Stimulated activated CD4-positive, alpha-beta T cell treated with anti-CD3 and anti-CD28 coated beads, TNF-alpha, amount 100 ng/mL, for 48 hours (primary cell): ENCODE data around the gene RAPGEF6.

Experiments used
- DNase-seq, 3 donors: peaks; one replicate each; pipeline ENCODE4 v3.0.0-alpha.2; 2020; ENCODE audit warnings: low read depth in 3 of 3

Gene RAPGEF6

DNA sequence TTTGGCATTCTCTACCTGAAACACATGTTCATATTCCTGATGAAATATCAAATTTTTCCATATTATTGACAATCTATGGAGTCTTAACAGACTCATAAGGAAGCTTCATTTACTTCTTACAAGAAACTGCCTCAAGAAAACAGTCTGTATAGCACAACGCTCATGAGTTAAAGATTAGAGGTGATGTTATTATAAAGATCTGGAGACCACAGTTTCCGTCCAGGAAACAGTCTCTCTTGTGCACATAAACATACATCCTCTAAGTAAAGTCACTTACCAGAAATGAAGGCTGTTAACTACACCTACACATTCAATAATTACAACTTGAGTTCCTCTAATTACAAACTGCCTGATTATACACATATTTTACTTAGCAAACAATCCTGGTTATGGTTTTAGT, 86.9 kb downstream of the RAPGEF6 start:
- DNase-seq = no peak

DNA sequence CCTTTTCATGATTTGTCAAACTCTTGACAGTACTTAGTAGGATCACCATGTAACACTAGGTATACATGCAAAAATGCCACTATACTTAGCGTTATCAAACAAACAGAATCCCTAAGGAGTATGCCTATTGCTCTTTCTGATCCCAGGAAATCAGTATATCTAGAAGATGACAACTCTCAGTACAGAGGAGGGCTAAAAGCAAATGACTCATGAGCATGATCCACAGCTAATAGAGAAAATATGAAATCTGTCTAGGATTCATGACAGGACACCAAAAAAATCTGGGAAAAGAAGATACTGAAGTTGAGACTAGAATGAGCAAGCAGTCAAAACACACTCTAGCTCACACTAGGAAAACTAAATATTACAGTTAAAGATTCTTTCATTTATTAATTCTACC, 89.2 kb downstream of the RAPGEF6 start:
- no peak for DNase-seq

DNA sequence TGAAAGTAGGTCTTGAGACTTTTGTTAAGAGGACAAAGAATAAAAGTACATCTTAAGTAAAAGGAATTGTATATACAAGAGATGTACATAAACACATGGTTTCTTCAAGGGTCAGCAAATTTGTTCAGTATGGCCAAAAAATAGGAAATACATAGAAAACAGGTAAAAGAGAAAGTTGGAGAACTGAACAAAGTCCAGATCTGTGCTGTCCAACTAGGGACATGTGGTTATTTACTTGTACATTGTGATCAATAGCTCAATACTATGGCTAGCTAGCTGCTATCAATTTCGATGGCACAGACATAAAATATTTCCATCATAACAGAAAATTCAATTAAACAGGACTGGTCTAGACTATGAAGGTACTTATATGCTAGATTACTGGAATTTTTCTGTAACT, 92.3 kb downstream of the RAPGEF6 start:
- DNase-seq = no peak

DNA sequence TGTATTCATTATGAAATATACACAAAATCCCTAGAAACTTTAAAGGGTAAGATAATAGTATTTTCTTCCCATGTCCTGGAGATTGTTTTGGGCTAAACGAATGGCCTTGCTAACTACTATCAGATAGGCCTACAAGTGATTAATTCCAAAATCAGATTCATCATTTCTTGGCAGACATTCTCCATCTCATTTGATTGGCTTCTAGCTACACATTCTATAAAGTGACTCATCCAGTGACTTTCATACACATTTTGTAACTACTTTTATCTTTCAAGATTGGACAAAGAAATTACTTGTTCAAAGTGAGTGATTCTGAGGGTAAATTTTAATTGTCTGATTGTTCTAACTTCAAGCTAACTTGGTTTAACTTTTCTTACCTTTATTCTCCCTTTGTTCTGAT, 93.3 kb downstream of the RAPGEF6 start:
- no peak for DNase-seq

DNA sequence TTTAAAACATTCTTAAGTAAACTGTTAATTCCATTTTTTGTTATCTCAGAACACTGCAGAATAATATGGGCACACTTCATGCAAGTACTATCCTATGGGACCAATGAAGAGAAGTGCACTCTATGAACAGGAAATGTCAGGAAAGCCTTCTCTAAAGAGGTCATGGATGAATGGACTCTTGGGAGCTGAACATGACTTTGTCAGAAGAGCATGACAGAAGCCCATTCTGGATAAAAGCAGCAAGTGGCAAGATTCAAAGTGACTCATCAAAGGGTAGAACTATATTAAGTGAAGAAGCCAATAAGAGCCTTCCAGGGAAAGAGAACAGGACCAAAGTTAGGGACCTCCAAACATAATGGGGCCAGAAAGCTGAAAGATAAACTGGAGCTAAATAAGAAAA, 94.0 kb downstream of the RAPGEF6 start:
- DNase-seq = no peak

DNA sequence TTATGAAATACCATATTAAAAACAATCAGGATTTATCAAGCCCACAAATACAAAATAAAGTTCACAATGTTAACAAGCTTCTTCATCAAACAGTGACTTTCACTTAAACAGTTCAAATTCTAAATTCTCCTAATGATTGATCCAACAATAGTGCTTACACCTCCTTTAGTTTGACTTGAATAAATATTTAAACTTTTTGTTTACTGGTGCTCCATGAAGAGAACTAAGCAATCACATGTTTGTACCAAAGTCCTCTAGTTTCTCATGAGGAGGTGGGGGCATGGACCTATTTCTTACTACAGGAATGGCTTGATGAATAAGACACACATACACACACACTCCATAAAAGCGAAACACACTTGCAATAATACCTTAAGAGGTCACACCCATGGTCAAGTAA, 95.8 kb downstream of the RAPGEF6 start:
- DNase-seq = no peak

DNA sequence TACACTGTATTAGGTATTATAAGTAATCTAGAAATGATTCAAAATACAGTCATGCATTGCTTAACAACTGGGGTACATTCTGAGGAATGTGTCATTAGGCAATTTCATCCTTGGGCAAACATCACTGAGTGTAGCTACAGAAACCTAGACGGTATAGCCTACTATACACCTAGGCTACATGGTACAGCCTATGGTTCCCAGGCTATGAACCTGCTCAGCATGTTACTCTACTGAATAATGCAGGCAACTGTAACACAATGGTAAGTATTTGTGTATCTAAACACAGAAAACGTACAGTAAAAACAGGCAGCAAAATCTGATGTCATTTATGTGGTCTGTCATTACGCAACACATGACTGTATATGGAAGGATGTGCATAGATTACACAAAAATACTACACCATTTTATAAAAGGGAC, 96.8 kb downstream of the RAPGEF6 start:
- DNase-seq = no peak

DNA sequence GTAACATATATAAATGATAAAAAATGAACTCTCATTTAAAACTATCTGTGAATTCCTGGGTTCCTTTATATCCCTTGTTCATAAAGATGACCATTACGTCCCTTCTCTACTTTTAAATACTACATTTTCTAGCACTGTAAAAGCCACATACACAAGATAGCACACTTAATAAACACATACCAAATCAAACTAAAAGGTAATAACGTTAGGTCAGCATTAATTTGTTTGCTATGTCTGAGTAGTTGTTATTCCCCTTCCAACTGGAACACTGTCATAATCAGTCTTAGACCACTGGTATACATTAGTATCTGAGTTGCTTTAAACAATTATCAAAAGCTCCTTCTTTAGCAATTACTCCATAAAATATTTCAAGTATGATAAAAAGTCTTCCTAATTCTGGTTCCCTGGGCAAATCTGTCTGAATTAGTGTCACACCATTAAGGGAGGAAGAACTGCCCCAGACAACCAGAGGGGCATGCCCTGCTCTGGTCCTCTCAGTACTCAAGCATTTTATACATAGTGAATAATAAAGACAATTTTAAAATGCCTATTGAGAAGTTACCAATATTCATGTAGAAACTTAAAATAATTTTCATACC, 98.1 kb downstream of the RAPGEF6 start:
- DNase-seq = no peak

DNA sequence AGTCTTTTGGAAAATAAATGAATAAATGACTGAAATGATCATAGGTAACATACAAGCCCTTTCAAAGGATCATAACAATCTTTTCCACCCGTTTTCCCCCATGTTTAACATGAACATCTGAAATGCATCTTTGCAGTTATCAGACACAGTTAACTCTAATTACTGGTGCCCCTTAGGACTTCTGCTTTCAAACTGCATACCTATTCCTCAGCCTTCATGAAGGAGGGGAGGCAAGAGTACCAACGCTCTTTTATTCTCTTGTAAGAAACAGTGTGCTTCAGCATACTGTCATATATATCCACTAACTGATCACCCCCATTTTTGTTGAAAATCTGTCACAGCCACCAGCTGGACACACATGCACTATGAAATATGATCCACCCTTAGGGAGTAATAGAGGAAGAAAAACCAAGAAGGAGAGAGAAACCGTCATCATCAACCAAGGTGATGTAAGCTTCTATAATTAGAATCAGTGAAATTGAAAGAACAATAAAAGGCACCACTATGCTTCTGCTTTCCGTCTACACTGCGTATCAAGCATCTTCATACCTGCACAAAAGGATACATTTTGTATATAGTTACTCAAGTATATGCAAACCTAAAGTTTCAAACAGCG, 98.7 kb downstream of the RAPGEF6 start:
- DNase-seq = no peak

DNA sequence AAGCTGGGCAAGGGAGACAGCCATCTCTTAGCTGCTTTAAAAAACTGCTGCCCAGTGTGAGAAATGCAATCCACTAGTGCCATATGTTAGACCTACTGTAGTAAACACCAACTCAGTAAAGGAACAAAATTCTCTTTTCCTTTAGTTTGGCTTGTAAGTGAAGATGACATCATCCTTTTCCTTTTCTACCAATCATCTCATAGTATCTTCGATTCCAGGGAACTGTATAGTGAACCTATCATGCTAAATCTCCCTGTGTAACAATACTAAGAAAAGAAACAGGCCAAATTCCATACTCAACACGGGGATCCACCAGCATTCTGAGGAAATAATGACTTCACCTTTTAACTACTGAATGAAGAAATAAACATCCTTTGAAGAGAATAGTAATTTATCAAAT, 100.1 kb downstream of the RAPGEF6 start:
- DNase-seq = no peak

DNA sequence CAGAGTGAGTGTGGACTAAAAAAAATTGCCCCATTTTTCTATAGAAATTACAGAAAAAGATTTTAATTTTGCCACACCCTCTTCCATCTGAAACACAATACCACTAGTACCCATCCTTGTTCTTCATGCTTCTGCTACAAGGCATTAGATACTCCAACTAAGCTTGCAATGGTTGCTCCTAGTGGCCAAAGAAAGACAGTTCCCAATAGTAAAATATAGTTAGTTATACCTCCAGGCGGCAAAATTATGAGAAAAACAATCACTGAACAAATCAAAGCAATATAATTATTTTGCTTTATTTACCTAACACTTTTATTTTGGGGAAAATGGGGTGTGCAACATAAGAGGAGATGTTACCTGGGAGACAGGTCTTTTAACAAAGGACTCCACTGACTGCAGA, 101.2 kb downstream of the RAPGEF6 start:
- DNase-seq = no peak

DNA sequence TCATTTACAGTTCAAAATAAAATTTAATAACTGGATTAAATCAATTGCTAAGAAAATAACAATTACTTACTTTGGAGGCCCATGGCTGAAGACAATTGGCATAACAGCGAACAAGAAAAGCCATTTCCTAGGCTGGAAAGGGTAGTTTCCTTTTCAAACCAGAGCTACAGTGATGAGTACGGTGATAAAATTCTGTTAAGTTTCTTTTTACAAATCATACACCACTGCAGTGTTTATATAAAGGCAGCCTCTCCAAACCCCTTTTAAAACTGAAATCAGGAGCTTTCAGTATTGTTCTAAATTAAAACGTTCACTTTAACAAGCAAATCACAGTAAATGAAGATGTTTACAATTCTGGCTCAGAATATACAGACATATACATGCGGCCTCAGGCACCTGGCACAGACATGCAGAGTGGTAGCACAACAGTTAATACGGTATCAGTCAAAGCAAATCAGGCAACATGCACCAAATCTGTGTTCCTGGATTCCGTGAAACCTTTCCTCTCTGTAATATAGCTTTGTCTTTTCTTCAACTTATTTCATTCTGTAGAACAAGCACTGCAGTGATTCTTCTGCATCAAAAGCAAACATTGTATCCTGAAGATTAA, 102.9 kb downstream of the RAPGEF6 start:
- no peak for DNase-seq

DNA sequence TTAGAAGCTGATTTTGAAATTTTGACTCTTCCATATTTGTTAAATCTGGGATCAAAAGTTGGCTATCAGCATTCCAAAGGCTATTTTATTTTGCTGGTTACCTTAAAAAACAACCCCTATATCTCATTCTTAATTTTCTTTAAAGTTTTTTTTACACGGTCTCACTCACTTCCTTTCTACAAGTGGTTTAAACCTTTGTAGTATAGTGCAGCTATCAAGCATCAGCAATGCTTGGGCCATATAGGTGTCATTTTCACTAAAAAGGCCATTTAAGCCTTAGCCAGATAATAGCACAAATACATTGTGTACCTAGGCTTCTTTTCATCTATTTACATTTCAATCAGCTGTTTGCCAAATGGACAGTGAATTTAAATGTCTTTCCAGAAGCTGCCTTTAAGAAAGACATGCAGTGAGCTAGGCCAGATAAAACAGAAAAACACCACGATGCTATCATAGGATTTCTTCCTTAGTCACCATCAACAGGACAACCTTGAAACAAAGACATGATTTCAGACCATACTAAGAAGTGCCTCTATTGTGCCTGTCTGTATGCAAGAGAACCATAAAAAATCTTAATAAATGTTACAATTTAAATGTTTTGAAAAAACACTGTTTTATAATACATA, 104.2 kb downstream of the RAPGEF6 start:
- no peak for DNase-seq

DNA sequence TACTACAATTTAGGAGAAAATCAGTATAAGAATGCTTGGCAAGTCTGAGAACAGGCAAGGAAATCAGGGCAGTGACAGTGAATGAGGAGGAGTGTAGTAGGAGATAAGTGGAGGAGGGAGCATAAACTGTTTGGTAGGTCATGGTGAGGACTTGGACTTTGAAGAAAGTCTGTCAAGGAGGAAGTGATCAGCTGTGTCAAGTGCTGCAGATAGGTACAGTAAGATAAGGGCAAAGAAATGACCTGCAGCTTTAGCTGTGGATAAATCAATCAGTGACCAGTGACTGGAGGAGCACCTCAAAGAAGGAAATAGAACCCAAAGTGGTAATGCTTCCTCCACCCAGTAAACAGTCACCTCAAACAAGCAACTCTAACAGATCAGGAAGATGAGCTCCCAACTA, 106.3 kb downstream of the RAPGEF6 start:
- no peak for DNase-seq

DNA sequence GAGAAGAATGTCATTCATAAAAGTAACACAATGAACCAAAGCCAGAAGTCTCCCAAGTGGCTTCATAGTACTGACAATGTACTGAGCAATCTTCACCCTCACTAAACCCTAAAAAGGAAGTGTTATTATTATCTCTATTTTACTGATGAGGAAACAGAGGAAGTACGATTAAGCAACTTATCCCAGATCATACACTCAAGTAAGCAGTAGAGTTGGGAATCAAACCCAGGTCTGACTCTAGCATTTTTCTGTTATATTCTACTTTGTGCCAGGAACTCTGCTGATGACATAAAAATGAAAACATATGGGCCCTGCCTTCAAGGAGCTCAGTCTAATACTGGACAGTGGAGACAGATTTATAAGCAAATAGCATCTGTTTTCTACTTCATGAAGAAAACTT, 109.2 kb downstream of the RAPGEF6 start:
- DNase-seq = no peak

DNA sequence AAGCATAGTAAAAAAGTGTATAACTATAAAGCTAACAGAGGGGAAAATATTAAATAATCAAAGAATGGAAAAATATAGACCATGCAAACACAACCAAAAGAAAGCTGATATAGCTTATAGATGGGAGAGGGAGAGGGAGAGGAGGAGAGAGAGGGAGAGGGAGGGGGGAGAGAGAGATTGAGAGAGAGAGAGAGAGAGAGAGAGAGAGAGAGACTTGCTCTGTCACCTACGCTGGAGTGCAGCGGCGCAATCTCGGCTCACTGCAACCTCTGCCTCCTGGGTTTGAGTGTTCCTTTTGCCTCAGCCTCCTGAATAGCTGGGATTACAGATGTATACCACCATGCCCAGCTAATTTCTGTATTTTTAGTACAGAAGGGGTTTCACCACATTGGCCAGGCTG, 110.6 kb downstream of the RAPGEF6 start:
- no peak for DNase-seq

DNA sequence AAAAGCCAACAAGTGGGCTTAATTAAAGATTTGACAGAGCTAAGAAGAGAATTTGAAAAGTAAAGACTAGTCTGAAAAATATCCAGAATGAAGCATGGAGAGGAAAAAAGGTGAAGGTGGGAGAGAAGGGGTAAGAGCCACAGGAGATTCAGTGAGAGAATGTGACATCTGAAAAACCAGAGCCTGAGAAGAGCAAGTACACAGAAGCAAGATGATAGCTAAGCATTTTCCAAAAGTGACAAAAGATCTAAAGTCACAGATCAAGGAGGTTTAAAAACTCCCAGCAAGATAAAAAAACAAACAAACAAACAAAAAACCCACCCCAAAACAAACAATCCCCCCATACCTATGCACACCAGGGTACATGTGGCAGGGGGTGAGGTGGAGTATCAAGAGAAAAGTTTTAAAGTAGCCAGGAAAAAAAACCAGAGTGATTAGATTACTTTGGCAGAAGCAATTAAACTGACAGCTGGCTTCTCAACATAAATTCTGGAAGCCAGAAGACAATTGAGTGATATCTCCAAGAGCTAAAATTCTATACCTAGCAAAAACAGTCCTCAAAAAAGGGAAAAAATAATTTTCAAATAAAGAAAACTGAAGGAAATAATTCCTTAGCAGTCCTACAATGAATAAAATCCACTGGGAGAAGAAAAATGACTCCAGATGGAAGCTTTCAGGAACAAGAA, 111.4 kb downstream of the RAPGEF6 start:
- no peak for DNase-seq

DNA sequence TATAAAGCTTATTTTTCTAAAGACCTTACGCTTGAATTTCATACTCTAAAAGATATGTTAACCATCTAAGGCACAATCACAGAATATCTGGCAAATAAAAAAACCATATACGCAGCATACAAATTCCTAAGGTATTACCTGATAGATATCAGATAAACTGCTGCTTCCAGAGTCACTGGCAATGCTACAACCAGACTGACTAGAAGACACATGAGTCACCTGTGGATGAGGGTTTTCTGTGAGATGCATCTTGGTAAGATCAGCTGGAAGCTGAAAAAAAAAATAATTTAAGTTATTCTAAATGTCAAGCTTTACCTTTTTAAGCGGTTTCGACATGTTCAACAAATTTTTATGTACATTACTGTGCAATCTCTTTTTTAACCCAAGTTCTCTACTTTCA, 113.8 kb downstream of the RAPGEF6 start:
- DNase-seq = no peak

DNA sequence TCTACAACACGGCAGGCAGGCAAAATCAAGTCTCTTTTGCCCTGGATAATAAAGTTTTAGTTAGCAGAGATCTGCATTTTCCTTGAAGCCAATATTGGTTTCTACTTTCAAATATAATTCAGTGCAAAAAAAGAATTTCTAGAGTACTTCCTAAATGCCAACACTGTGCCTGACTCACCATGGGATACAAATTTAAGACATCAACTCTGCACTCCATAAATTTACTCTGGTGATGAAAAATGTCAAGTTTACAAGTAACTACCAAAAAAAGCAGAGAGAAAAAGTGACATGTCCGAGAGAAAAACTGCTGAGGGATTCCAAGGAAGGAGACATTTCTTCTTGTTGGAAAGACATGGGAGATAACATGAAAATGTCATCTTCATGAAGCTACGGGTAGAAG, 119.7 kb downstream of the RAPGEF6 start:
- no peak for DNase-seq

DNA sequence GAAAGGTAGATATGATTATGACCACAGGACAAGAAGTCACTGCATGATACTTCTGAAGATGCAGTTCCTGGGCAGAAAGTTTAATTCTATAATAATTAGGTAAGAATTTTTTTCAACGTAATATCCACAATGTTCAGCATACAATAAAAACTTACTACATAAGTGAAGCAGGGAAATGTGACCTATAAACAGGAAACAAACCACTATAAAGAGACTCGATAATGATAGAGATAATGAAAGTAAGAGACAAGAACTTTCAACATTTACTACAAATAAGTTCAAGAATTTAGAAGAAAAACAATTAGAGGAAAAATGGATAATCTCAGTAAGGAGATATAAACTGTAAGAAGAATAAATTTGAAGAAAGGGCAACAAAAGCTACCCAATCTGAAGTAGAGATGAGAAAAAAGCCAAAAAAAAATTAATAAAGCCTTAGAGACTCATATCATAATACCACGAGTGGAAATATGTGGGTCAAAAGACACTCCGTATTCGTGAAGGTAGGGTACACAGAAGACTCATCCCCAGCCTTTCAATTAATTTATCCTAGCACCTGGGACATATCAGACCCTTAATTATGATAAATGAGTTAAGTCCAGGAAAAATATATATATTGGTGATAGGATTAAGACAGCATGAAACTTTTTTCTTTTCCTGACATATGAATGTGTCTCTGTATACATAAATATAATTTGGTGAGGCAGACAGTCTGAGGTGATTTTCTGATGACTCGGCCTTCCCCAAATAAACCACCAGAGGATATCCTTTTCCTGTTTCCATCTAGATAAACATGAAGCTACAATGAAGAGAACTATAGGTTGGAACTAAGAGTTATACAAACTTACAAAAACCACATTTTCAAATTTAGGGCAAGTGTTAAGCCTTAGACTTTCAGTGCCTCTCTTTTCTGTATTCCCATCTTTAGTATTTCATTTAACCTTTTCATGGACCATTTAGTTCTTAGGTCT, 120.4 kb downstream of the RAPGEF6 start:
- DNase-seq = no peak

DNA sequence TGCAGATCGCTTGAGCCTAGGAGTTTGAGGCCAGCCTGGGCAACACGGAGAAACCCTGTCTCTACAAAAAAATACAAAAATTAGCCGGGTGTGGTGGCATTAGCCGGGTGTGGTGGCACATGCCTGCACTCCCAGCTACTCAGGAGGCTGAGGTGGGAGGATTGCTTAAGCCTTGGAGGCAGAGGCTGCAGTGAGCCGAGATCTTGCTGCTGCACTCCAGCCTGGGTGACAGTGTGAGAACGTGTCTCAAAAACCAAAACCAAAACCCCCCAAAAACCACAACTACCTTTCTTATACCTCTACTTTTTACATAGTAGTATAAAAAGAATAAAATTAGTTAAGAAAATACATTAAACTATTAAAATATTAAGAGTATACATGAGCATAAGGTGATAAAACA, 121.2 kb downstream of the RAPGEF6 start:
- DNase-seq = no peak
